Neural progenitor cell (in vitro differentiated cells): ENCODE measurements around the gene CD63. TPM values are rescaled to one million over a fixed set of nuclear protein-coding genes. Genes with fewer than 3 reads are reported as not detected.
A peak's percentile ranks its signal among the peaks of the same experiment; 100 is the strongest.

ENCODE experiments used
- DNase-seq: peaks from one replicate; pipeline ENCODE4 v3.0.0-alpha.2; 2016; ENCODE audit warnings: low spot score
- H2AFZ ChIP-seq: fragments of 200-600 bp; sonication (generic); replicated peaks from 2 replicates; pipeline ENCODE4 v1.6.1; 2016; ENCODE audit warnings: antibody characterized with exemption
- H3F3A ChIP-seq: fragments of 200-600 bp; sonication (generic); 2 replicates; pipeline ENCODE4 v1.6.1; 2016; ENCODE audit warnings: antibody characterized with exemption, low read depth
- H3K27ac ChIP-seq: fragments of 200-600 bp; sonication (generic); 2 replicates; pipeline ENCODE4 v1.5.1; 2016; ENCODE audit warnings: mild to moderate bottlenecking
- H3K27me3 ChIP-seq: fragments of 200-600 bp; sonication (generic); 2 replicates; pipeline ENCODE4 v1.6.1; 2016; ENCODE audit warnings: mild to moderate bottlenecking, moderate library complexity
- H3K36me3 ChIP-seq: fragments of 200-600 bp; sonication (generic); 2 replicates; pipeline ENCODE4 v1.5.1; 2016
- H3K4me1 ChIP-seq: fragments of 200-600 bp; sonication (generic); 2 replicates; pipeline ENCODE4 v1.6.1; 2016; ENCODE audit warnings: mixed run types
- H3K4me2 ChIP-seq: fragments of 200-600 bp; sonication (generic); 2 replicates; pipeline ENCODE4 v1.6.1; 2016
- H3K4me3 ChIP-seq: fragments of 200-600 bp; sonication (generic); 2 replicates; pipeline ENCODE4 v1.5.1; 2016
- H3K79me2 ChIP-seq: fragments of 200-600 bp; sonication (generic); 2 replicates; pipeline ENCODE4 v1.6.1; 2016; ENCODE audit warnings: low read depth
- H3K9ac ChIP-seq: fragments of 200-600 bp; sonication (generic); 2 replicates; pipeline ENCODE4 v1.6.1; 2016
- H3K9me3 ChIP-seq: fragments of 200-600 bp; sonication (generic); 2 replicates; pipeline ENCODE4 v1.5.1; 2016; ENCODE audit warnings: low read depth
- H4K20me1 ChIP-seq: fragments of 200-600 bp; sonication (generic); 2 replicates; pipeline ENCODE4 v1.6.1; 2016; ENCODE audit warnings: low read depth
- H3K27ac Mint-ChIP-seq: 3 replicates; pipeline ENCODE4 v1.8.0; 2021; ENCODE audit warnings: mixed read lengths
- H3K27me3 Mint-ChIP-seq: 2 replicates; pipeline ENCODE4 v1.8.0; 2022; ENCODE audit warnings: low read depth, mild to moderate bottlenecking, inconsistent platforms, moderate library complexity, mixed read lengths; ENCODE audit not compliant: insufficient read depth
- H3K36me3 Mint-ChIP-seq: 3 replicates; pipeline ENCODE4 v1.8.0; 2021; ENCODE audit warnings: mixed read lengths
- H3K4me1 Mint-ChIP-seq: 3 replicates; pipeline ENCODE4 v1.8.0; 2021; ENCODE audit warnings: mixed read lengths
- H3K4me3 Mint-ChIP-seq: 3 replicates; pipeline ENCODE4 v1.8.0; 2021; ENCODE audit warnings: mild to moderate bottlenecking, moderate library complexity, mixed read lengths
- H3K9me3 Mint-ChIP-seq: 3 replicates; pipeline ENCODE4 v1.8.0; 2020; ENCODE audit warnings: mixed read lengths
- CTCF ChIP-seq: fragments of 200-600 bp; sonication (generic); IDR thresholded peaks from 2 replicates; pipeline ENCODE4 v1.5.1; 2017; ENCODE audit warnings: antibody characterized with exemption, mild to moderate bottlenecking
- EZH2 ChIP-seq: fragments of 200-600 bp; sonication (generic); IDR thresholded peaks from 2 replicates; pipeline ENCODE4 v1.6.1; 2017; ENCODE audit warnings: antibody characterized with exemption, mild to moderate bottlenecking, moderate library complexity
- EZH2phosphoT487 ChIP-seq: fragments of 200-600 bp; sonication (generic); IDR thresholded peaks from 2 replicates; pipeline ENCODE4 v1.6.1; 2017; ENCODE audit warnings: antibody characterized with exemption
- total RNA-seq: library from RNA; depleted of rRNA; stranded (reverse); fragments of >200 nt; gene quantifications from 2 replicates; pipeline ENCODE4 v1.2.3, GENCODE V29; 2015; ENCODE audit warnings: low replicate concordance

Gene CD63
- total RNA-seq, 1 donor from 2014 or later: 305 TPM

- H3K9me3 ChIP-seq: no peaks in the 10 kb centered on the region
- peaks cover 21% of the 10 kb centered on the region for H4K20me1 ChIP-seq
- peaks cover 37% of the 10 kb centered on the region for H3K4me1 Mint-ChIP-seq
- no peaks in the 10 kb centered on the region for H3K36me3 ChIP-seq
- peaks cover 23% of the 10 kb centered on the region for H3K79me2 ChIP-seq
- H3K36me3 Mint-ChIP-seq: peaks cover 14% of the 10 kb centered on the region
- H3K4me1 ChIP-seq: peaks cover 16% of the 10 kb centered on the region
- H3K4me3 ChIP-seq: no peak overlapping the region
- H3K27me3 Mint-ChIP-seq: peaks cover 6% of the 10 kb centered on the region
- H3K9me3 Mint-ChIP-seq: no peaks in the 10 kb centered on the region
- no peak overlapping the region for H3K9ac ChIP-seq
- no peak overlapping the region for H3K4me2 ChIP-seq
- H3K27ac ChIP-seq: no peak overlapping the region
- no peaks in the 10 kb centered on the region for H3K27me3 ChIP-seq
- peak overlapping the region; percentile 71 for H3K4me3 Mint-ChIP-seq
- no peak overlapping the region for H2AFZ ChIP-seq
- TF ChIP-seq EZH2phosphoT487: no peak
- TF ChIP-seq CTCF: no peak
- TF ChIP-seq EZH2: no peak
- no peak overlapping the region for H3K27ac Mint-ChIP-seq
- peaks cover 45% of the 10 kb centered on the region for H3F3A ChIP-seq
- DNase-seq: no peak
These were observed 3.3 kb downstream of the CD63 start for GRCh38 chr12:55725556-55725955.

- no peak overlapping the region for H3K4me2 ChIP-seq
- peaks cover 23% of the 10 kb centered on the region for H3K79me2 ChIP-seq
These were observed 3.9 kb downstream of the CD63 start for GRCh38 chr12:55724940-55725309.

GRCh38 chr12:55724226-55724939 is 4.4 kb downstream of the CD63 start:
- Histone ChIP-seq H3K27ac (no peak overlapping the region), H3K4me1 (peaks cover 10% of the 10 kb centered on the region), H3F3A (peaks cover 33% of the 10 kb centered on the region), H2AFZ (no peak overlapping the region), H3K4me2 (no peak overlapping the region), H3K4me3 (no peak overlapping the region), H3K9ac (no peak overlapping the region), H3K79me2 (peaks cover 23% of the 10 kb centered on the region), H3K36me3 (no peaks in the 10 kb centered on the region), H3K27me3 (no peaks in the 10 kb centered on the region), H3K9me3 (no peaks in the 10 kb centered on the region), H4K20me1 (peaks cover 19% of the 10 kb centered on the region)
- TF ChIP-seq CTCF (peak; percentile 69), EZH2 (no peak)
- Mint-ChIP-seq H3K4me1 (peaks cover 31% of the 10 kb centered on the region), H3K9me3 (no peaks in the 10 kb centered on the region), H3K27me3 (peaks cover 6% of the 10 kb centered on the region), H3K36me3 (peaks cover 14% of the 10 kb centered on the region), H3K27ac (no peak overlapping the region), H3K4me3 (peak overlapping the region; percentile 53)
- peak; percentile 71 for DNase-seq

More at GRCh38 chr12:55724940-55725309, 3.9 kb downstream of the CD63 start:
- no peak overlapping the region for H3K9ac ChIP-seq
- Mint-ChIP-seq H3K27ac (no peak overlapping the region), H3K4me3 (peak overlapping the region; percentile 28), H3K4me1 (peaks cover 30% of the 10 kb centered on the region), H3K9me3 (no peaks in the 10 kb centered on the region), H3K27me3 (peaks cover 9% of the 10 kb centered on the region), H3K36me3 (peaks cover 14% of the 10 kb centered on the region)
- no peak overlapping the region for H2AFZ ChIP-seq
- no peaks in the 10 kb centered on the region for H3K9me3 ChIP-seq
- H3K4me1 ChIP-seq: peaks cover 9% of the 10 kb centered on the region
- TF ChIP-seq CTCF: no peak
- no peak for TF ChIP-seq EZH2phosphoT487
- no peak for TF ChIP-seq EZH2
- no peak for DNase-seq
- no peak overlapping the region for H3K27ac ChIP-seq
- peaks cover 19% of the 10 kb centered on the region for H4K20me1 ChIP-seq
- no peaks in the 10 kb centered on the region for H3K36me3 ChIP-seq
- H3F3A ChIP-seq: peaks cover 39% of the 10 kb centered on the region
- H3K27me3 ChIP-seq: no peaks in the 10 kb centered on the region
- H3K4me3 ChIP-seq: no peak overlapping the region
